Nucleus accumbens (tissue), 56 donors: ENCODE measurements around the gene ABHD17A.

Experiments
- DNase-seq, 56 donors: peaks; one replicate each; lab custom pipeline; 2025; lab: John Stamatoyannopoulos, UW

The ABHD17A gene

DNA sequence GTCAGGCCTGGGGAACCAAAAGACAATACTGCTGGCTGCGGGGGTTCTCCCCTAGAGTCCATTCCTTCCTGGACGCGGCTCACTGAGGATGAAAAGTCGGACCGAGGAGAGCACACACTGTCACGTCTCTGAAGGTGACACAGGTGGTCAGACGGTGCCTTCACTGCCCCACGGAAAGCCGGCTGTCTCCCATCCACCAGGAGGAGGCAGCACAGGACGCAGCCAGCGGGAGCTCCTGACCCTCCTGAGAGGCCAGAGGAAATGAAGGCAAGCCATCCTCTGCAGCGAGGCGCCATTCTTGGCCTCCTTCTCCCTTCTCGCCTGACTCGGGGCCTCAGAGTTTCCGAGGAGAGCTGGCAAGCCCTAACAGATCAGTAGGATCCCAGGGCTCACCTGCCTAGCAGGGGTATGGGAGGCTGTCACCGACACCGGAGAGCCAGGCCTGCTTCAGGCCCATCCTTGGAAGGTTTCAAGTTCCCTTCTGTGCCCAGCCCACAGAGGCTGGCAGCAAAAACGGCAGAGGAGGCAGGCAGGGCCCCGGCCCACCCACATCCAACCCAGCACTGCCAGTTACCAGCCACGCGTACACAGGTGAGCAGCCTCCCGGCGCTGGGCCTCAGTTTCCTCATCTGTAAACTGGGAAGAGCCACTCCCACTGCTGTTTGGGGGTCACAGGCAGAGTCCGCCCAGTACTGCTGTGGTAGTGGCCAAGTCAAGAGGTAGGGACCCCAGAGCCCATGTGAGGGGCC, 41.5 kb downstream of the ABHD17A start:
- no peak for DNase-seq

DNA sequence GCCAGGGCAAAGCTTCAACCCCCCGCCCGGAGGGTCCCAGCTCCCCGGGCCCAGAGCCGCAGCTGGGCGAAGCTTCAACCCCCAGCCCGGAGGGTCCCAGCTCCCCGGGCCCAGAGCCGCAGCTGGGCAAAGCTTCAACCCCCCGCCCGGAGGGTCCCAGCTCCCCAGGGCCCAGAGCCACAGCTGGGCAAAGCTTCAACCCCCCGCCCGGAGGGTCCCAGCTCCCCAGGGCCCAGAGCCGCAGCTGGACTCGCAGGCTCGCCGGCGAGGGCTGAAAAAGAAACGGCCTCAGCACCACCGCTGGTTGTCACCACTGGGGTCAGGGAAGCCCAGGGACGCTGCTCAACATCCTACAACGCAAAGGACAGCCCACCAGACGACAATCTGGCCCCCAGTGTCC, 42.2 kb downstream of the ABHD17A start:
- no peak for DNase-seq

DNA sequence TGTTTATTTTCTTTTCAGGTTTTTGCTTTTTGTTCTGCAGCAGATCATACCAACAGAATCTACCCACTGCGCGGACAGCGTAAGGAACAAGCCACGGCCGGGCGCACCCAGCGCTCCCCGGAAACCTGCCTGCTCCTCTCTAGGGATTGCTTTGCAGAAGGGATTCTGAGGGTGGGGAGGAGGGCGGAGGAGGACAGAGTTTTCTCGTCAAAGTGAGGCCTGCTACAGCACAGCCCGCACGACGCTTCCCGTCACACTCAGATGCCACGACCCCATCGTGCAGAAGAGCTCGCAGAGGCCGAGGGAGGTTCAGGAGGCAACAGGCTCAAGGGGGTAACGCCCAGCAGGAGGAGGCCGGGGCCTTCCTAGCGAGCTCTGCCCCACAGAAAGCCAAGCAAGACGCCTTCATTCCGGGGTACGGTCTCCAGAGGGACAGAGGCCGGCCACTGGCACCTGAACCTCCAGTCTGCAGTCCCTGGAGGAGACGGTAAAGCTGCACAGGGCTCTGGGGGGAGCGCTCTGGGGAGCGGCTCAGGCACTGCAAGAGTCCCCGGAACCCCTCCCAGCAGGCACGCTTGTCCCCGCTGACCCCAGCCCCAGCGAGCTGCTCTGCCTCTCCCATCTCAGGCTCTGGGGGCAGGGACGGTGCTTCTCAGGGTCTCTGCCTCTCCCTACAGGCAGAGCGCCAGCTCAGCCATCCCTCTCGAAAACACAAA, 43.9 kb downstream of the ABHD17A start:
- DNase-seq, result peak in 12 of 56 donors; percentile 13 to 63 (median 28)

DNA sequence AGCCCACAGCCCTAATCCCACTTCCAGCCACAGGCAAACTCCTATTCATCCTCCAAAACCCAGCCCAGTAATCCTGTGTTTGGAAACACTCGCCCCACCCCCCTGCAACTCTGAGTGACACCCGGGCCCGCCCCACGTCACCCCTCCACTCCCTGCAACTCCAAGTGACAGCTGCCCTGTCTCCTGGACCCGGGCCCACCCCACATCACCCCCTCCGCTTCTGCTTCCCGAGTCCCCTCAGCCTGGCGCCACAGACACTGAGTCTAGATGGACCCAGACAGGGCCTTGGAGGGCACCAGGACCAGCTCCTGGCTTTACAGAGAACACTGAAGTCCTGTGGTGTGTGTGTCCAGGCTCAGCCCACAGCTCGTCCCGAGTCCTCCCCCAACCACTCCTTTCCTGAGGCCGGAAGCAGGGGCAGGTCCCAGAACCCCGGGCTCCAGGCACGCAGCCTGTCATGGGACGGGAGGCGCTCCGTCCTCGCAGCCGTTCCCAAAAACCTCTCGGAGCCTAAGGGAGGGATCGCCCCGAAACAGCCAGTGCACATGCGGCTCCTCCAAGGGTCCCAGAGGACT, 44.7 kb downstream of the ABHD17A start:
- no peak for DNase-seq

DNA sequence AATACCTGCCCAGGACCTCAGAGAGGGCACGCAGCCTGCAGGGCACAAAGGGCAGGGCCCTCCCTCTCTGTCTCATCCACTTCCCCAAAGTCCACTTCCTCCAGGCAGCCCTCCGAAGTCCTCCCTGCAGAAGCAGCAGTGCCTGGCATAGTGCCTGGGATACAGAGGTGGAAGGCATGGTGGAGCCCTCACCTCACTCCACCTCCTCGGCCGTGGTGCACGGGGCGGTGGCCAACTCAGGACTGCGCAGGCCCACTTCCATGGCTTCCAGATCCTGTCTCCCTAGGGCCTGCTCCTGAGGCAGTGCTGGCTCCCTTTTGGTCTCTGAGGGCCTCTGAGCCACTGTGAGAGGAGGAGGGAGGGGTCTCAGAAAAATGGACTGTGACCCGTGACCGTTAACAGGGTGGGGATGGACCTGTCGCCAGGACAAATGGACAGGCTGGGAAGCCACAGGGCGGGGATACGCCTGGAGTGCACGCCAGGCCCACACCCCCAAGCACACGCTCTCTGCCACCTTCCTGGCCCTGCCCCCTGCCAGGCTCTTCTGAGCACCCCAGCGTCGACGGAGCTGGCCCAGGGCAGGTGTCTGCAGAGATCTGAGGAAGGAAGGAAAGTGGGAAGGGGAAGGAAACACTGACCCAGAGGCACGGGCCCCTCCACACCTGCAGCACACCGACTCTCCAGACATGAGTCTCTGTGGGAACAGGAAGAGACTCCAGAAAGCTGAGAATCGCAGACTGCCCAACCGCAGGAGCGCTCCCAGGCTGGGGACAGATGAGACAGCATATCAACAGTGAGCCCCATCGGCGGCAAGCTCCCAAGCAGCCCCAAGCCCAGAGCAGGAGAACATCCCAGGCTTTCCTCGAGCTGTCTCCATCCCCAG, 45.4 kb downstream of the ABHD17A start:
- DNase-seq, result no peak

DNA sequence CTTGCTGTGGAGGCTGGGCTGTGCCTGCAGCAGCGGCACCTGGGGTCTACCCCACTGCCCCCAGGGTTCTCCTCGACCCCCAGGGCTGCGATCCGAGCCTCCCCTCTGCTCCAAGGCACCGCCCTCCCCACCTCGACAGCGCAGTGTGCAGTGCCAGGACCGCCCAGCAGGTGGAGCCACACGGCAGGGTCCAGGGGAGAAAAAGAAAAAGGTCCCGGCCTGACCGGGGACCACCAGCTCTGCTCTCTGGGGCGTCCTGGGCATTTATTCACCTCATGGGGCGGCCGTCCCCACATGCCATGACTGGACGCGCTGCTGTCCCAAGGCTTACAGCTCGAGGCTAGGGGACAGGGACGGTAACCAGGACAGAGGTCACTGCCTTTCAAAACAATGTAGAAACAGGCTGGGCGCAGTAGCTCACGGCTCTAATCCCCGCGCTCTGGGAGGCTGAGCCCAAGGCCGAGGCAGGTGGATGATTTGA, 47.6 kb downstream of the ABHD17A start:
- DNase-seq, result peak in 9 of 56 donors; percentile 7 to 41 (median 13)

DNA sequence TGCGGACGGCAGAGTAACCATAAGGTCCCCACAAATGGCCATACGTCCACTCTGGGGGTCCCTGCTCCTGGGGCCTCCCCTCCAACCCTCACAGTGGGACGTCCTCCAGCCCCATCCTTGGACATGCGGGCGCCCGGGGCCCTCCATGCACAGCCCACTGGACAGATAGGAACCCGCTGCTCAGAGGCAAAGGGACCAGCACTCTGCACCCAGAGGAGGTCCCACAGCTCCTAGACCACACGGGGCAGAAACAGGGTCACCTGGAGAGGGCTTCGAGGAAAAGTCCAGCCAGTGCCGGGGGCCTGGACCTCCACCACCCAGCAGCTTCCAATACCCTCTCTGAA, 48.1 kb downstream of the ABHD17A start:
- no peak for DNase-seq

DNA sequence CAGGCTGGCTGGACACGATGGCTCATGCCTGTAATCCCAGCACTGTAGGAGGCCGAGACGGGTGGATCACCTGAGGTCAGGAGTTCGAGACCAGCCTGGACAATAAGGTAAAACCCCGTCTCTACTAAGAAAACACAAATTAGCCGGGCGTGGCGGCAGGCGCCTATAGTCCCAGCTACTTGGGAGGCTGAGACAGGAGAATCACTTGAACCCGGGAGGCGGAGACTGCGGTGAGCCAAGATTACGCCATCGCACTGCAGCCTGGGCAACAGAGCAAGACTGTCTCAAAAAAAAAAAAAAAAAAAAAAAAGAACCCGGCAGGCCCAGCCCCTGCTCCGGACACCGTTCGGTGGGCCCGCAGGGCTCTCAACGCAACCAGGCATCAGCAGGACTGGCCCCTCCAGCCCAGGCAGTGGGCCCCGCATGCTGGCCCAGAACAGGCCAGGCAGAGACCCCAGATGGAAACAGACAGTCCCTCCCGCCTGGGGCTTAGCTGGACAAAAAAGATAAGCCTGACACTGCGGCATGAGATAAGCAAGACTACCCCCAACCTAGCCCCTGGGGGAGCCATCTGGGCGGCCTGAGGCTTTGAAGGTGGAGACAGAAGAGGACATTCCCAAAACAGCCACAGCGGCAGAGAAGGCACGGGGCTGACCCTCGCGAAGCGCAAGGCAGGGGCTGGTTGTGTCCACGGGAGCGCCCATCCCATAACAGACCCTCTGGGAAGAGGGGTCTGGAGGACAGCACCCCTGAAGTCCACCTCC, 48.7 kb downstream of the ABHD17A start:
- DNase-seq, result no peak

DNA sequence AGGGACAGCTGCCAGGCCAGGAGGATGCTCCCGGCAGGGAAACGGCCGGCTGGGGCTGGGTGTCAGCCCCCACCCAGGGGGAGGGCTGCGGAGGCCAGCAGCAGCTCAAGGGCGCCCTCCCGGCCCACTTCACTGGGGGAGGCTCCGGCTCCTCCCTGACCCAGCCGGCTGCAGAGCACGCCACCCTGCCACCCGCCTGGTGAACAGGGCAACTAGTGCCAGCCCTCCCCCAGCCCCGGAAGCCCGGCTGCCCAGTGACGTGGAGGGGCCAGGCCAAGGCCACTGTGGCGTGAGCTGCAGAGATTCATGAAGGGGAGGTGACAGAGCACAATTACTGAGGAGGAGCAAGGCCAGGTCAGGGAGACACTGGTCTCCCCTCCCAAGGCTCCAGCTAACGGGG, 51.8 kb downstream of the ABHD17A start:
- DNase-seq, result peak in 17 of 56 donors; percentile 12 to 67 (median 23)

DNA sequence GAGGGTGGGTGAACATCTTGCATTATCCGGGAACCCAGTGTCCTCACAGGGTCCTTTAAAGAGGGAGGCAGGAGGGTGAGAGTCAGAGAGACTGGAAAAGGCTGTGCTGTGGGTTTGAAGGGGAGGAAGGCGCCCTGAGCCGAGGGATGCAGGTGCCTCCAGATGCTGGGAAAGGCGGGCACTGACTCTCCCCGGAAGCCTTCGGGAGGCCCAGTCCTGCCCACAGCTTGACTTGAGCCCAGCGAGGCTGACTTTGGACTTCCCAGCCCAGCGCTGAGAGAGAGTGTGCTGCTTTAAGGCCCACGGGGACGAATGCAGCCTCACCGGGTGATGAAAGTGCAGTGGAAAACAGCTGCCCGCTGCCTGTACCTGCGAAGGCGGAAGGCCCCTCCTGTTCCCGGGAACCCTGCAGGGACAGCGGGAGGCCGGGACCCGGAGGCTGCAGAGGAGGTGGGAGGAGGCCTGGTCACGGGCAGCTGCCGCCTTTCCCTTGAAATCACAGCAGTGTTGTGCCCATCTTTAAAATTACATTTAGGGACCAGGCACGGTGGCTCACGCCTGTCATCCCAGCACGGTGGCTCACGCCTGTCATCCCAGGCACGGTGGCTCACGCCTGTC, 53.1 kb downstream of the ABHD17A start:
- DNase-seq, result no peak

DNA sequence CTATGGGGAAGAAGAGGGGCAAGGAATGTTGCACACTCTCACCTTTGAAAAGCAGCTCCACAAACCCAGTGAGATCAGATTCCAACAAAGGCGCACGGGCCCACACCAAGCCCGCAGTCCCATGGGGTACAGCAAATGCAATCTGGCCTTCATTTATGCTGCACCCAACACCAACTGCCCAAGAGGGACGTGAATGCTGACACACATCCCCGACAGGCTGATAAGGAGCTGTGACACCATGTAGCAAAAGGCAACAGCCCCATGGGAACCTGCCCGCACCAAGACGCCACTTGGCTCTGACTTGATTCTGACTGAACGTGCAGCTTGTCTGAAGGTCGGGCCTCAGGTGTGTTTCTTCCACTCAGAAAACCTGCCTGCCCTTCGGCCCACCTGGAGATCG, 54.3 kb downstream of the ABHD17A start:
- DNase-seq, result no peak

DNA sequence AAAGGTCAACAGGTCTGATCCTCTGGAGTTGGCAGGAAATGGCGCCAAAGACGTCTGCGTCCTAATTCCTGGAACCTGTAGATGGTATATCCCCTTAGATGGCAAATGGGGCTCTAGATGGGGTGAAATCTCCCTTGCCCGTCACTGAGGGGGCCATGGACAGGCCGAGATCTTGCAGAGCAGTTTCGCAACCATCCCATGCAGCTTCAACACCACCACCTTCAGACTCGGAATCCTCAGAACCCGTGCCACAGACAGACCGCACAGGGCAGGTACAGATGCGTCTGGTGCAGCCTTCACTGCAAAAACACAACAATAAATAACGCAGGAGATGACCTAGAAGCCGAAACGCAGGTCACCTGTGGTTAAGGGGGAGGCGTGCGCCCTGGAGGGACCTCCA, 54.7 kb downstream of the ABHD17A start:
- no peak for DNase-seq

DNA sequence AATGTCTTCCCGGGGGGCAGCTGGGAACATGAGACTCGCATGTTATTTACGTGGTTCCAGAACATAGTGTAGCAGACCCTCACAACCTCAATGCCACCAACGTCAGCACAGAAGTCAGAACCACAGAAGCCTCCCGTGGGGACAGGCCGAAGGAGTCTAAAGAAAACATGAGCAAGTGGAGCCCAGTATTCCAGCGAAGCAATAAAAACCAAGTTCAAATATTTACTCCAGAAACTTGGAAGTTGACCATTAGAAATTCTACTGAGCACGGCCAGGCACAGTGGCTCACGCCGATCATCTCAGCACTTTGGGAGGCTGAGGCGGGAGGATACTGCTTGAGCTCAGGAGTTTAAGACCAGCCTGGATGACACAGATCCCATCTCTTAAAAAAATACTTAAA, 55.3 kb downstream of the ABHD17A start:
- no peak for DNase-seq

DNA sequence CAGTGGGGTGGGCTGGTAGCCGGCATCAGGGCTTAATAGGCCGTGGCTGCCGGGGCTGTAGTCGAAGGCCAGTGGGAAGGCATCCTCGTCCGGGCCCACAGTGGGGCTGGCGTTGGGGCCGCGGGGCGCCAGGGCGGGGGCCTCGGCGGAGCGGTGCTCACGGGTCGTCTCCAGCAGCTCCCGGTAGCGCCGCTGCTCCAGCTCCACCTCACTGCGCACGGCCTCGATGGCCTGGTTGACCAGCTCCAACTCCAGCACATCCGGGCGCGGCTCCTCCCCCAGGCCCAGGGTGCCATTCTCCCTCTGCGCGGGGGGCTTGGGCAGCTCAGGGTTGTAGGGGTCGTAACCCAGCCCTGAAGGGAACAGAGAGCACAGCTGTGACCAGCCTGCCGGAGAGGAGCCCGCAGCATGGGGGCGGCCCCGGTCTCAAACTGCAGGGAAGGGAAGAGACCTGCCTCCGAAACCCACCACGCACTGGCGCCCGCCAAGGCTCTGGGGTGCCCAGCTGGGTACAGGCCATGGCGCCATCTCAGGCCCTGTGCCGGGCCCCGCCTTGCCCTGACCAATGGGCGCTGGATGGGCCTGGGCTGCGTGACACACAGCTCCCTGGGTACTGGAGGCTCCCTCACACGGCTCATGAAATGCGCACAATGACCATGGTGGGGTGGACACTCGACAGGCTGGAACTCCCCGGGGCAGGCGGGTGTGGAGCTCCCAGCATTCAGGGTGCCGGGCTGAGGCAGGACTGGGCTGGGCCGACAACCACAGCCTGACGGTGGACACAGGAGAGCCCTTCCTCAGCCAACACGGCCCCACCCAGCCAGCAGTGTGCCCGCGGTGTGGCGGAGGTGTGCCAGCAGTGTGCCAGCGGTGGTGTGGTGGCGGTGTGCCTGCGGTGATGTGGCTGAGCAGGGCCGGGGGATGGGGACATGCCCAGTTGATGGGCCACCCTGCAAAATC, 56.7 kb downstream of the ABHD17A start:
- no peak for DNase-seq

DNA sequence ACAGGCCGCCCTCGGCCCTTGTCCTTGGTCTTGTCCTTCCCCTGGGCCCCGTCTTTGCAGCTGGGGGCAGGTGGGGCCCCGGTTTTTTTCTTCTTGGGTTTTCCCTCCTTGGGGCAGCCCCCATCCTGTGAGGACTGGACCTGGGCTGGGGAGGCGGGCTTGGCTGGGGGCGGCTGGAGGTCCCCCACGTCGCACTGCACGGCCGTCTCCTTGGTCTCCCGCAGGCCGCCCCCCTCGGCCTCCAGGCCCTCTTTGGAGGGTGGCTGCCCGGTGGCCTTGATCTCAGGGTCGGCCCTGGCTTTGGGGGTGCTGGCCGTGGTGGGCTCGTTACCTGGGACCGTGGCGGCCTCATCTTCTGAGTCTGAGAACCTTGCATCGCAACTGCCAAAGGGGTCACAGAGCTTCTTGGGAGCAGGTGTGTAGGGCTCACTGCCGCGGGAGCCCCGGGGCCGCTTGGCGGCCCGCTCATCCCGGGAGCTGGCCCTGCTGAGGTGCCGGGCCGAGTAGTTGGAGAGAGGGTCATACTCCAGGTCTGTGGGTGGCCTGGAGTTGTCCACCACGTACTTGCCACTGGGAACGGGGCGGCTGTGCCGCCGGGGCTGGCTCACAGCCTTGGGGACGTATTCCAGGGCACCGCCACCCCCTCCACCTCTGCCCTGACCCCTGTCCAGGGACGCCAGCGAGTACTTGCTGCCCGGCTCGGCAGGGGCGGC, 57.6 kb downstream of the ABHD17A start:
- DNase-seq, result no peak
